ENCODE measurements around the gene DCP2.

DCP2 gene

GRCh38 chr5:113056988-113057387, 80.4 kb downstream of the DCP2 start:
- DNase-seq (ENCODE audit: low spot score) (no peak), ATAC-seq (ENCODE audit: low read depth) (no peak)
- no peak for TF ChIP-seq CTCF (IDR thresholded peaks at IDR 0.05; ENCODE audit: poor library complexity, severe bottlenecking)
- Histone ChIP-seq H3K4me3 (ENCODE audit: severe bottlenecking) (no peak overlapping the region), H3K27me3 (ENCODE audit: insufficient read depth, poor library complexity, severe bottlenecking) (no peaks in the 10 kb centered on the region), H3K27ac (ENCODE audit: poor library complexity, severe bottlenecking) (no peak overlapping the region), H3K36me3 (ENCODE audit: low read depth) (peaks cover 25% of the 10 kb centered on the region), H3K4me1 (ENCODE audit: insufficient read depth, poor library complexity, severe bottlenecking) (peaks cover under 1% of the 10 kb centered on the region), H3K9me3 (ENCODE audit: severe bottlenecking) (no peaks in the 10 kb centered on the region)

- Histone ChIP-seq H3K27me3 (ENCODE audit: insufficient read depth, poor library complexity, severe bottlenecking) (no peaks in the 10 kb centered on the region), H3K4me1 (ENCODE audit: insufficient read depth, poor library complexity, severe bottlenecking) (peaks cover 5% of the 10 kb centered on the region), H3K36me3 (ENCODE audit: low read depth) (peaks cover 29% of the 10 kb centered on the region), H3K9me3 (ENCODE audit: severe bottlenecking) (no peaks in the 10 kb centered on the region), H3K27ac (ENCODE audit: poor library complexity, severe bottlenecking) (no peak overlapping the region), H3K4me3 (ENCODE audit: severe bottlenecking) (no peak overlapping the region)
- no peak for TF ChIP-seq CTCF (IDR thresholded peaks at IDR 0.05; ENCODE audit: poor library complexity, severe bottlenecking)
- DNase-seq (ENCODE audit: low spot score) (no peak), ATAC-seq (ENCODE audit: low read depth) (no peak)
Measured at GRCh38 chr5:113057557-113057984, 81.0 kb downstream of the DCP2 start.

- DNase-seq (ENCODE audit: low spot score) (no peak), ATAC-seq (ENCODE audit: low read depth) (no peak)
- no peak for TF ChIP-seq CTCF (IDR thresholded peaks at IDR 0.05; ENCODE audit: poor library complexity, severe bottlenecking)
- Histone ChIP-seq H3K36me3 (ENCODE audit: low read depth) (peaks cover 30% of the 10 kb centered on the region), H3K27me3 (ENCODE audit: insufficient read depth, poor library complexity, severe bottlenecking) (no peaks in the 10 kb centered on the region), H3K4me3 (ENCODE audit: severe bottlenecking) (no peak overlapping the region), H3K27ac (ENCODE audit: poor library complexity, severe bottlenecking) (no peak overlapping the region), H3K9me3 (ENCODE audit: severe bottlenecking) (no peaks in the 10 kb centered on the region), H3K4me1 (ENCODE audit: insufficient read depth, poor library complexity, severe bottlenecking) (peaks cover 6% of the 10 kb centered on the region)
Measured at GRCh38 chr5:113058269-113058668, 81.7 kb downstream of the DCP2 start.

- no peak for DNase-seq (ENCODE audit: low spot score)
- Histone ChIP-seq H3K9me3 (ENCODE audit: severe bottlenecking) (no peaks in the 10 kb centered on the region), H3K27me3 (ENCODE audit: insufficient read depth, poor library complexity, severe bottlenecking) (no peaks in the 10 kb centered on the region), H3K4me3 (ENCODE audit: severe bottlenecking) (no peak overlapping the region), H3K36me3 (ENCODE audit: low read depth) (peaks cover 30% of the 10 kb centered on the region), H3K4me1 (ENCODE audit: insufficient read depth, poor library complexity, severe bottlenecking) (peaks cover 6% of the 10 kb centered on the region), H3K27ac (ENCODE audit: poor library complexity, severe bottlenecking) (no peak overlapping the region)
- no peak for TF ChIP-seq CTCF (IDR thresholded peaks at IDR 0.05; ENCODE audit: poor library complexity, severe bottlenecking)
- ATAC-seq (ENCODE audit: low read depth): no peak
Measured at GRCh38 chr5:113058706-113059226, 82.2 kb downstream of the DCP2 start.

GRCh38 chr5:113059232-113060040, 82.8 kb downstream of the DCP2 start:
- Histone ChIP-seq H3K4me3 (ENCODE audit: severe bottlenecking) (no peak overlapping the region), H3K9me3 (ENCODE audit: severe bottlenecking) (no peaks in the 10 kb centered on the region), H3K27me3 (ENCODE audit: insufficient read depth, poor library complexity, severe bottlenecking) (no peaks in the 10 kb centered on the region), H3K27ac (ENCODE audit: poor library complexity, severe bottlenecking) (no peak overlapping the region), H3K36me3 (ENCODE audit: low read depth) (peaks cover 24% of the 10 kb centered on the region), H3K4me1 (ENCODE audit: insufficient read depth, poor library complexity, severe bottlenecking) (peaks cover 6% of the 10 kb centered on the region)
- DNase-seq (ENCODE audit: low spot score) (no peak), ATAC-seq (ENCODE audit: low read depth) (no peak)
- TF ChIP-seq CTCF (IDR thresholded peaks at IDR 0.05; ENCODE audit: poor library complexity, severe bottlenecking): no peak

Data from RWPE2 (cell line).